GM19328 (cell line): ENCODE results near the gene NDUFB4.

Experiments
- ATAC-seq: cut with Tn5 transposase; IDR thresholded peaks from one replicate; pipeline ENCODE4 v1.9.1; 2021; ENCODE audit warnings: mild to moderate bottlenecking, moderate library complexity; ENCODE audit not compliant: unreplicated experiment

The NDUFB4 gene

GRCh38 chr3:120596116-120596852 lies at the start of gene NDUFB4:
TSS of gene NDUFB4 (plus strand) at chr3:120596336. CDS start at chr3:120596360, 24 bp downstream.
- ATAC-seq, result peak; percentile 96

DNA sequence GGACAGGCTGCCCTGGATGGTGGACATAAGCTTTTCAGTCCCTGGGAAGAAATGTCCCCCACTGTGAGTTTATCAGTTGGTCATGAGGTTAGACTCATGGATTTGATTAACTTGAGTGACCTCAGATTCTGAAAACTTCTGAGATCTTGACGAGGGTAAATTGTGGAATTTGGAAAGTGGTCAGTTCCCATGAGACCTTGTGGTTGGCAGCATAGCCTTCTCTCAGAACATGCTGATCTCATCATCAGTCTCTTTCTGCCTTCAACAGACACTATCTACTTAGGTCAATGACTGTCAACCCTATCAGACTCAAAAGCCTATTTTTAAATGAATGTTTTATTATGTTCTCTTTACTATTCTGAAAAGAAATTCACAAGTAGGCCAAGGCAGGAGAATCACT lies 45.6 kb upstream of the NDUFB4 start:
- ATAC-seq, result no peak

DNA sequence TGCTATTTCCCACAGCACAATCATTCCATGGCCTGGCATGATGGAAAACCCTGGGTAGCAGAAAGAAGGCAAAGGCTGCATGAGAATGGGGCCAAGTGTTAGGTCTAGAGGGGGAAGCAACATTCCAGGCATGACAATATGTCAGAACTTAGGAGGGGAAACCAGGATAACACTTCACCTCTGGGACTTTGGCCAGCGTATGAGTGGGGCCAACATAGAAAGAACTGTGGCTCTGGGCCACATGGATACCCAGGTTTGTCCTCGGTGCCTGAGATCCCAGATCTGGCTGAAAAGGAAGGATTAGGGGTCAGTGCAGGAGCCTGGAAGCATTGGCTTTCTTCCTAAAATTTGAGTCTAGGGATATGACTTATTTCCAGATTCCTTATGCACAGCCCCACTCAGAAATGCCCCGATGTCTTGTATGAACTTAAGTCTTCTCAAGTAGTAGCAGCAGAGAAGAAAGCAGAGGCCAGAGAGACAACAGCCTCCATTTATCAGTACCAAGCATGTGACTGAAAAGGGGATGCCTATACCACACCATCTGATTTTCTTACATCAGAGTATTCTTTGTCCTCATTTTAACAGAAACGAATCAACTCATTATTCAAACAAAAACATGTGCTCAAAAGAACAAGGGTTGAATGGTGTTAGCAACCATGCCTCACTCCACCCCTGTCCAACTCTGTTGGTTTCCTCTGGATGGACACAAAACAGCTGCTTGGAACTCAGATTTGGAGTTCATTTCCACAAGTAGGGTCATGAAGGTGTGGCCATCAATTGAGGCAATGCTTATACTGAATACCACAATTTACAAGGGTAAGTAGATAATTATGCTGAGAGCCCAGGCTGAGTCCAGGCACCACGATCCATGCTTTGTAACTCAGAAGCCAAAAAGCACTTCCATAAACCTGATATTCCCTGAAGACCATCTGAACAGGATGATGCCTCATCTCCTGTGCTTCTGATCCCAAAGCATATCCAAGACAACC lies 43.7 kb upstream of the NDUFB4 start:
- no peak for ATAC-seq

DNA sequence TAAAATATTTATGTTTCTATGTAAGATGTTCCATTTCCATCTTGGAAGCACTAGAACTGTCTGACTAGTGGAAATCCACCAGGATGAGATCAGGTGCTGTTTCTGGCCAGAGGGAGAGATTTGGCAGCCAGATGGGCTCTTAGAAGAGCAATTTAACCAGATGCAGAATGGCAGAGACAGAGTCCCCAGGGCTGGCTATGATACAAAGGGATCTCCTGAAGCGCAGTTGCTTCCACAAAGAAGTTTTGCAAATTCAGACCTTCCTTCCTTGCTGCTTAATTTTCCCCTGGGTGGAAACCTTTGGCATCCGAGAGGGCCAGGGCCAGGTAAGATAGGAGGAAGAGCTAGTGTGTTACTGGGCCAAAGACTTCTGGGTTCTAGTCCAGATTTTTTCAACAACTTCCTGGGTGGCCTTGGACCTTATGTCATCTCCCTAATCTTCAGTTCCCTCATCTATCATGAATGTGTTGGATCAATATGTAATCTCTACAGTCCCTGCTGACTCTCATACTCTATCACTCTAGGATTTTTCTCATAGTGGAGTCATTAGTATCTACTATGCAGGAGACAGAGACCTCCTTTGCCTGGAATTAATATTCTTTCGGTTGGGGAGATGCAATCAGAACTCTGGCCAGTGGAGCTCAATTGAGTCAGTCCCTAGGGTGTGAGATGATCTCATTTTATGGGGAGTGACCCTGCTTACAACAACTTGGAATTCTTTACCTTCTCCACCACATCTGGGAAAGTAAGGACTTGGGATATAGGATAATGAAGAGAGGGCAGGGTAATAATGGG lies 41.1 kb upstream of the NDUFB4 start:
- no peak for ATAC-seq

DNA sequence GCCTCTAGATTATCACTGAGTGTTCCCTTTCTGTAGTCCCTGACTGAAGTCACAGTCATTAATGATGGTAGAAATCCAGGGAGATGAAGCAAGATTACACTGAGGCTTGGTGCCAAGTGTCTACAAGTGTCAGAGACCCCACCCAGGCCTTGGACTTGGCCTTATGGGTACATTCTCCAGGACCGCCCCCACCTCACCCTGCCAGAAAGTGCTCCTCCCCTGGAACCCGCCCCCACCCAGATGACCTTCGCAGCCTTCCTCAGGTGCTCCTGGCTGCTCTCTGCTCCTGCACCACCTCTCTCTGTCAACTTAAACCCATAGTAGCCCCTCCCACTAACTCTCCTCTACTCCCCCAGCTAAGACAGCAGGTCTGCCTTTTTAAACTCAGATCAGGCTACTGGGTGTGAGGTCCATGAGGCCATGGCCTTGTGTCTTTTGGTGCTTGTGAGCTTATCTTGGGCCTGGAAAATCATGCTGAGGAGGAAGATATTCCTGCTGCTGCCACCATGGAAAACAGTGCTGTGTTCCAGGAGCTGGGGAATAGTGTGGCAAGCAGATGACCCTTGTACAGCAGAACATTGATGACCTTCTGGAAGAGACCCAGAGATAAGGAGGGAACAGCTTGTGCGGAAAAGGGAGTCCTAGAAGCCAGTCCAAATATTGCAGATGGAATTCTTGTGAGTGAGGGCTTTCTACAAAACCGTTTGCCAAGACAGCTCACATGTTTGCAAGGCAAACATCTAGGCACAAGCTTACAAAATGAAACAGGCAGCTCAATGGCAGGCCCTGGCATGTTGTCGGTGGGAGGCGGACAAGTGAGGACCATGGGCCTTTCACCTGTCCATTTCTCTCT lies 40.3 kb upstream of the NDUFB4 start:
- no peak for ATAC-seq

DNA sequence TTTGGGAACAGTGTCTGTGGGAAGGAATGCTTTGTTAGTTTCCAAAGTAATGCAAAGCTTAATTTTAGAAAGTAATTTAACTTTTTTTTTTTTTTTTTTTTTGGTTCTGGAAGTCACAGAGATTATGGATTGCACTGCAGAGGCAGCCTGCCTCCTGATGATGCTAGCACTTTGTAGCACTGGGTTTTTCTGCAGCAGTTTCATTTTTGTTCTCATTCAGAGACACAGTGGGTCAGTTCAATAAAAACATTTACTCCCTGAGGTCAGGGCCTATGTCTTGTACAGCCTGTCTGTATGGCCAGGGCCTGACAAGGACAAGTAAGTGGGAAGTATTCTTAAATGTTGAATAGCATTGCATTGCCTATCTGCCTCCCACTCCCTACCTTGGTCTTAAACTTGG lies 39.0 kb upstream of the NDUFB4 start:
- no peak for ATAC-seq

DNA sequence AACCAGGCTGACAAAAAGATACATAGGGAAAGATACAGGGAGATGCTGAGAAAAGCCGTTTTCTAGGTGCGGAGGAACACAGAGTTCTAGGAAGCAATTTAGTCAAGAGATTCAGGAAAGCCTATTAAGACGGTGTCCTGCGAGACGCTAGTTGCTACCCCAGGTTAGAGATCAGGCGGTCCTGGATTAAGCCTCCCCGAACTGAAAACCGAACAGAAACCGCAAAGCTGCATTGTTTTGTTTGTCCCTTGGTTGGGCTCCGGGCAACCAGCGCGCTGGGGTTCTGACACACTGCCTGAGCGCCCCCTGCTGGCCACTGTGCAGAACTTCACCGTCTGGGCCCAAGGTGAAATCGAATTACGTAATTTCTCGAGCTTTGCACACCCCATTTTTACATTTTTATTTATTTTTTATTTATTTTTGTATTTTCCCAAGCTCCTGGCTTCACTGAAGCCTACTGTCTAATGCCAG lies 37.3 kb upstream of the NDUFB4 start:
- peak; percentile 82 for ATAC-seq

GRCh38 chr3:120559242-120560061 lies 36.7 kb upstream of the NDUFB4 start:
- ATAC-seq, result peak; percentile 26

GRCh38 chr3:120560304-120561250 lies 35.6 kb upstream of the NDUFB4 start:
- ATAC-seq, result no peak

DNA sequence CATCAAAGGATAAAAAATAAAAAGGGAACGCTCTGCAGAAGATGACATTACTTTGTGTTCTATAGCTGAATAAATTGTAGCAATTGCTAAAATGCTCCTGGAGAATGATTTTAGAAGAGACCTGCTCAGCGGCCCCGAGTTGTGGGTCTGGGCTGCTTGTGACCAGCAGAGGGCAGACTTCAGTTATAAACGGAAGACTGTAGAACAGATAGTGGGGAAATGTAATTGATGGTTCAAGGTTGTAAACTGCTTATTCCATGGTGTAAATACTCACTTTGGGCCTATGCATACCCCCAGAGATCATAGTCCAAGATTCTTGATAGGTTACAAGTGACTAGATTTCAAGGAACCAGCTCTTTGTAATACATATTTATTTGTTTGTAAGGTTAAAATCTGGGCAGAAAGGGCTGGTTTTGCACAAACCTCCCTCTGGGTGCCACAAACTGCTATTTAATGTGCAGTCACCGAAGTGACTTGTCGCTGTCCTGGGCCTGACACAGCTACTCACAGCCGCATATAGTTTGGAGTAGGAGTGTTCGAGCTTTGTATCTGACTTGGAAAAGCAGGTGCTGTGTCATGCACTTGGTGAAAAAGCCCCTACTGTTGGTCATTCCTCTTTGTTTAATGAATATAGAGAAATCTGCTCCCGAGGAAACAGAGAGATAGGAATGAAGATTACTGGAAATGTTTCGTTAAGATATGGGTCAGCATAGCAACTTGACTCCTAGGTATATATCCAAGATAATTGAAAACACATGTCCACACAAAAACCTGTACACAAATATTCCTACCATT lies 34.7 kb upstream of the NDUFB4 start:
- peak; percentile 47 for ATAC-seq

GRCh38 chr3:120563356-120564022 lies 32.6 kb upstream of the NDUFB4 start:
- no peak for ATAC-seq

GRCh38 chr3:120566243-120566975 lies 29.7 kb upstream of the NDUFB4 start:
- ATAC-seq, result no peak

DNA sequence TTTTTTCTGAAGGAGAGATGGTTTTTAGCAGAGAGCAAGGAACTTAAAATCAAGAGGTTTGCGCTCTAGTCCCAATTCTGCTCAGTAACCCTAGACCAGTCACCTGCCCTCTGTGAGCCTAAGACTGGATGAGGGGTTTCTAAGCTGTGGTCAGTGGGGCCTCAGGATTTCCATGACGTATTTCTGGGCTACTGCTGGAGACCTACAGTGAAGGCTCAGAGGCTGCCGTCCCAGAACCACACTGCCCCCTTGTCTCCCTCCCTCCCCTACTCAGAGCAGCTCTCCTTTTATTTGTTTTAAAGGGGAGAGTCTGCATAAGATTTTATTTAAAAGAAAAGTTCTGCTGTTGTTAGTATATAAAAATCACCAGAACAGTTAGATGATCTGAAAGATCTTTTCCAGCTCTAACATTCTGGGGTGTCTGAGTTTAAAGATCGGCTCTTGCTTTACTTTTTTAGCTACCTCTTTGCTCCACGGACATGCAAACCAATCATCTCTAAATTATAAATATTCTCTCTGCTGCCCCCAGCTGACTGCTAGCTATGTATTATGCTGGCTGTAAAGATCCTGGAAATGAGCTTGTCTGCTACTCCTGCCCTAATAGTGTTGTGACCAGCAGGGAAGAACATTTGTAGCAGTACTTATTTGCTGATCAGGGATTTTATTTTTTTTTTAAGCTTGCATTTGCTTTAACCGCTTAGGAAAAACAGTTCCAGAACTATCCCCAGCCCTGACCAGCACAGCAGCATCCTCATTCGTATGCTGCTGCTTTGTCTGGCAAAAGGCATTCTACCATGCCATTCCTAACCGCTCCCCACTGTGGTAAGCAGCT lies 28.6 kb upstream of the NDUFB4 start:
- no peak for ATAC-seq

DNA sequence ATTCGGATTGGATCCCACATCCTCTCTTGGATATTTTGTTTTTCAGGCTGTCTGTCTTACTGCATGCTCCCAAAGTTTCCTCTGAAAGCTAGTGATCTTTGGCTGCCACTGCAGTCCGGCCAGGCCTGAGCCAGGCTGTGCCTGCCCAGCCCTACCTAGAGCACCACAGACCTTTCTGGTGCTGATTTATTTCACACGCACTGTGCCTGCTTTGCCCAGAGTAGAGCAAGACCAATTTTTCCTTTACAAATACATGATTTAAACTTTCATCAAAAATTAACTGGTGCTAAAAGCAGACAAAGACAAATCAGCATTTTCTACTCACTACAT lies 28.0 kb upstream of the NDUFB4 start:
- ATAC-seq, result no peak

DNA sequence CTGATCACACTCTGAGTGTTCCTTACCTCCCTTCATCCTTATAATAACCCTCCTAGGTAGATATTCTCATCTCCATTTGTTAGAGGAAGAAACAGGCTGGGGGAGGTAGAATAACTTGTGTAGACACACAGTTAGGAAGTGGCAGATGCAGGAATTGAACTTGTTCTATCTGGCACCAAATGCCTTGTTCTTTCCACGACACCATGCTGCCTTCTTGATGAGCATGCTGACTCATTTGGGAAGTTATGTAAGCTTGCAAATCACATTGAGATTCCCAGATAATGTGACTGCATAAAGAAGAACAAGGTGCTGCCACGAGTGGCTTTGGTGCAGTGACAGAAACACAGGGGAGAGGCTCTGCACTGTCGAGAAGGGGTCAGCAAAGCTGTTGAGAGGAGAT lies 27.5 kb upstream of the NDUFB4 start:
- ATAC-seq, result no peak
